ENCODE data around the gene BRINP3.
"Not testable (repeated sequence)": the region's sequence is repeated elsewhere in the genome, so short reads cannot be mapped to it uniquely, and the experiment has no call there.

Gene BRINP3

DNA sequence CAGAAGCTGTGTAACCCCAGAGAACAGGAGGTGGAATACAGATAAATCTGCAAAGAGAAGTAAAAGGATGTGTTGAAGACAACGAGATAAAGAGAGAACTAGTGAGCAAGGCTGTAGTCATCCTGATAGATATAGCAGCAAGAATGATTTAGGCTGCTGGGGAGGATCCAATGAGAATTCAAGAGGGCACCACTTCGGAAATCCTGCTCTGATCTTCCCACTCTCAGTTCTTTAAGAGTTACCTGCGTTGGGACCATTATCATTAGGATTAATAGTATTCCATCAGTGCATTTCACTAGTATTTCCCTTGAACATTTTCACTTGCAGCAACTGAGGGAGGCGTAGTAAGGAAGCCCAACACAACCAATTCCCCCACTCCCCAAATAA is at the start of gene BRINP3:
Gene BRINP3, minus strand, starts transcription at position 103 of the 387 bp plus-strand sequence.
- no peak for DNase-seq

DNA sequence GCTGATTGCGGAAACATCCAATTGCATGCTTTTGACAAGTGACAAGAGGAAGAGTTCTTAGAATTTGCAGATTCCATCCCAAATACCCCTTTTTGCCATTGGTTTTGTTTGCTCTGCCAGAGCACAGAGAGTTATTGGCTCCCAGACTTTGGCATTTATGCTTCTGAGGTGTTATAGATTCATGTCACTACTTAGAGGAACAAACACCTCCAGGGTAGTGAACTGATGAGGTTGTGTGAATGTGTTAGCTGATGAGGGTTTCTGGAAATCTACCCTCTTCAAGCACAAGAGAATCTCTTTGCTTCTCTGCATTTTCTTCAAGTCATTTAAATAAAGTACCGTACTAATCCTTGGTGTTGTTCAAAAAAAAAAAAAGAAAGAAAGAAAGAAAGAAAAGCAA is 33.9 kb upstream of the BRINP3 start:
- DNase-seq: no peak

DNA sequence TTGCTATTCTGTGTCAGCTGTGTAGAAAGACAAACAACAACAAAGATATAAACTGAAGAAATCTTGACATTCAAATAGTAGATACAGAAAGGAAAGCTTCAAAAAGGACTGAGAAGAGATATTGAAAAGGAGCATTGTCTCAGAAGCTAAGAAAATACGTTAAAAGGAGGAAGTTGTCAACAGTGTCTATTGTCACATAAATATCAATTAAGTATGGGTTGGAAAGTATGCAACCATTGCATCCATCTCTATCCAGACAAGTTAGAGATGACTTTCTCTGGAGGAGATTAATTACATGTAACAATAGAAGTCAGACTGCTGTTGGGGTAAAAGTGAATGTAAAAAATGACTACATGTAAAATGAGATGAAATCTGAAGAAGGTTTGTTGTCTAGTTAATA is 29.7 kb upstream of the BRINP3 start:
- DNase-seq: no peak

- not testable (repeated sequence) for DNase-seq
These were observed 26.9 kb upstream of the BRINP3 start for GRCh38 chr1:190504539-190504938.

GRCh38 chr1:190497565-190497964 is 19.9 kb upstream of the BRINP3 start:
- no peak for DNase-seq

GRCh38 chr1:190494451-190494850 is 16.8 kb upstream of the BRINP3 start:
- no peak for DNase-seq

- DNase-seq: no peak
These were observed 13.7 kb upstream of the BRINP3 start for GRCh38 chr1:190491404-190491803.

DNA sequence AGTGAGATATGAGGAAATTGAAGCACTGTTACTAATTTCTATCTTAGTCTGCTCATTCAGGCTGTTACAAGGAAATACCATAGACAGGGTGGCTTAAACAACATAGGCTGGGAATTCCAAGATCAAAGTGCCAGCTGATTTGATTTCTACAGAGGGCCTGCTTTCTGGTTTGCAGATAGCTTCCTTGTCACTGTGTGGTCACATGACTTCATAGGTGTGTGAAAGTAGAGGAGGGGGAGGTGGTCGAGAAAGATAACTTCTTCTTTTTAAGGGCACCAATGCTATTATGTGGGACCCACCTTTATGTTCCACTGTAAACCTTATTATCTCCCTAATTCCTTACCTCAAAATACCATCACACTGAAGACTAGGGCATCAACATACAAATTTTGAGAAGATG is 6.4 kb upstream of the BRINP3 start:
- no peak for DNase-seq

DNA sequence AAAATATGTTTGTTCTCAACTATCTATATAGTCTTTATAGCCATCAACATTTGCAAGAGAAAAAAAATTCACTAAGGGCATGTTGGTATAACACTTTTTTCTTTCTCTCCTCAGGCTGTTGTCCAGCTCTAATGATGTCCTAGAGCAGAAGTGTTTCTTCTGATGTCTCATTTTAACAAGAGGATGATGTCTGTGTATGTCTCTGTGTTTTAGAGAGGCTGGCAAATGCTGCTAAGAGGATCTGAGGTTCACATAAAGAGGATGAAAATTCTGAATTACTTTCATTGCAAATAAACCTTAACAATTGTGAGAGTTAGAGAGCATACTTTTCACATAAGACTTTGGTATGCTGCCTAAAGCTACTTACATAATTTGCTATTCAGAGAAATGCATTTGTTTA is 2.6 kb upstream of the BRINP3 start:
- no peak for DNase-seq

DNA sequence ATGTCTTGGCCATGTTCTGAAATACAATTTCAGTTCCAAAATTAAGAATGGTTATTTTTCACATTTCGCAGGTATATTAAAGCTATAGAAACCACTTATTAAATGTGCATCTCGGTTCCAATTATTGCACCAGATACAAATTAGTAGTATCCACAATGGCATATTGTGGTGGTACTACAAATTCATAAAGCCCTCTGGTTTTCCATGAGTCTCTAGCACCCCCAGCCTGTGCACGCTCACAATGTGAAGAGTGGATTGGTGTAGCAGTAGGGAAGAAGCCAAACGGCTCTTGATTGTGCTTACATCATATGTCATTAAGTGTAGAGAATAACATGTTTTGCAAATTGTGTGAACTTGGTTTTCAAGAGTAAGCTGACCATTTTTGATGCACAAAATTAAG is 1.9 kb upstream of the BRINP3 start:
- DNase-seq: no peak

DNA sequence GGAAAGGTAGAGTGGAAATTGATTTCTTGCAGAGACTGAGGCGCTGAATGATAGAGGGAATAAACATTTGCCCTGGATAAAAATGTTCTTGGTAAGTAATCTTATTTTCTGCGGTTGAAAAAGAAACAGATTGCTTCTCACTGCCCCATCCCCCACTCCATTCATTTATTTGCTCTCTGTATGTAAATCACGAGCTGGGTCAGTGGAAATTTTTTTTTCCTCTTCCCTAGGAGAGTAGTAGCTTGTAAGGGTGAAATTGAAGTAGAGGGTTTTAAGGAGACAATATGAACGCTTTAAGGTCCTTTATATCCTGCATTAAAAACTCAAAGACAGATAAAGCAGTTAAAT is 1.4 kb upstream of the BRINP3 start:
- DNase-seq: no peak

- no peak for DNase-seq
These were observed 735 bp upstream of the BRINP3 start for GRCh38 chr1:190478149-190479049.

DNA sequence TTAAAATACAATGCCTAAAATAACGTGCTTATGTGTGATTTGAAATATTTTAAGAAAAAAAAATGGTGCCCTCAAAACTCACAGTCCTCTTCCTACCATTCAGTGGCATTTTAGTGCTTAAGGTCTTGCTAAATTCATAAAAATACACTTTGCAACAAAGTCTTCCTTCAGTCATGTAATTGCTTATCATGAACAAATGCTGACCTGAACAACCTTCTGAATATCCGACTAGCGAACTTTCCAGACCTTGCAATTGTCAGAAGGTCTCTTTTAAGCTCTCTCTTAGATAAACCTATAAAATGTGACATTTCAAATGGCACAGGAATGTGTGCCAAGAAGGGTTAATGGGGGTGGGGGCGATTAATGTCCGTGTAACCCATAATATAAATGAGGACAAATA is 858 bp downstream of the BRINP3 start:
- DNase-seq: no peak

- no peak for DNase-seq
These were observed 1.3 kb downstream of the BRINP3 start for GRCh38 chr1:190476321-190476720.

- DNase-seq: no peak
These were observed 2.1 kb downstream of the BRINP3 start for GRCh38 chr1:190475421-190476141.

- no peak for DNase-seq
These were observed 2.9 kb downstream of the BRINP3 start for GRCh38 chr1:190474650-190475211.

GRCh38 chr1:190474010-190474409 is 3.7 kb downstream of the BRINP3 start:
- no peak for DNase-seq

- DNase-seq: no peak
These were observed 5.2 kb downstream of the BRINP3 start for GRCh38 chr1:190472494-190472893.

DNA sequence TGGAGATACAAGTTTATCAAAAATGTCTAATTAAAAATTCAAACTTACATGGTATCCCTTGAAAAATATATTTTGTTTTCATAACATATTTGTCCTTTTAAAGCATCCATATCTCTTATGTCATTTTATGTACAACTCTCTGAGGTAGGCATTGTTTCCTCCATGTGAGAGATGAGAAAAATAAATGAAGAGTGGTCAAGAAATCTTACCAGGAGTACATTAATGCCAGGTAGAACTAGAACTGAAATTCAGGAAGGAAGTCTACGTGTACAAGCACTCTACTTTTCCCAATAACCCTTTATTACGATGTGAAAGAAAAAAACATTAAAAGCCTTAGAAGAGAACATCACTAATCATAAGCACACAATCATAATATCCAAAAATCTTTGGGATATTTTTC is 5.6 kb downstream of the BRINP3 start:
- no peak for DNase-seq

DNA sequence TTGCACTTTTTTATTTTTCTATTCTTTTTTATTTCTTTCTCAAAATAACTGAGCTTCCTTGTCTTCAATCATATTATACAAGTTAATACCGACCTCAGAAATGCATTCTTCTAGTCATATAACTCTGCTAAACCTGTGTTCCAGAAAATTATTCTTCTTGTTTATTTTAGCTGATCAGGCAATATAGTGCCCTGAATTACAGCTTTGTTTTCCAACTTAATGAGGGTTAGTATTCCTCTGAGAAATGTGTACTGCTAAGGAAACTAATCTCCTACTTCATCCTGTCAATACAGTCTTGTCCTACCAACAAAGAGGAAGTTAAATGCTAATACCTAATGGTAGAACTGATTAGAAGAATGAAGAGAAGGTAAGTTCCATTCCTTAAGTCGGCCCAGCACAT is 13.0 kb downstream of the BRINP3 start:
- DNase-seq: no peak

GRCh38 chr1:190456129-190456528 is 21.5 kb downstream of the BRINP3 start:
- no peak for DNase-seq

- no peak for DNase-seq
These were observed 22.0 kb downstream of the BRINP3 start for GRCh38 chr1:190455631-190456030.

DNA sequence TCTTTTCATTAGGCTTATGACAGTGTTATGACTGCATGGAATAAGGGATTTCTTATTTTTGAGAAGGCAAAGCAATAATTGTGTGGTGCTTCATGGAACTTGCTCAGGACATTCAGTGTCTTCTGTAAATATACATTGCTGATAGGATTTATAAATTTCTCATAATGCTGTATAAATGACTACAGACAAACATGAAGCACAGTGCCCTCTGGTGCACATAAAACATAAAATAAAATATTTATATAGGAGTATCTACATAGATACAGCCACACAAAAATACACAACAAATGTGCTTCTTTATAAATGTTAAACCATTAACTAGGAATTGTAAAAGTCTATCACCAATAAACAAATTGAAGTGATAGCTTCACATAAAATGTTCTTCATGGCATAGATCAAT is 24.1 kb downstream of the BRINP3 start:
- no peak for DNase-seq

DNA sequence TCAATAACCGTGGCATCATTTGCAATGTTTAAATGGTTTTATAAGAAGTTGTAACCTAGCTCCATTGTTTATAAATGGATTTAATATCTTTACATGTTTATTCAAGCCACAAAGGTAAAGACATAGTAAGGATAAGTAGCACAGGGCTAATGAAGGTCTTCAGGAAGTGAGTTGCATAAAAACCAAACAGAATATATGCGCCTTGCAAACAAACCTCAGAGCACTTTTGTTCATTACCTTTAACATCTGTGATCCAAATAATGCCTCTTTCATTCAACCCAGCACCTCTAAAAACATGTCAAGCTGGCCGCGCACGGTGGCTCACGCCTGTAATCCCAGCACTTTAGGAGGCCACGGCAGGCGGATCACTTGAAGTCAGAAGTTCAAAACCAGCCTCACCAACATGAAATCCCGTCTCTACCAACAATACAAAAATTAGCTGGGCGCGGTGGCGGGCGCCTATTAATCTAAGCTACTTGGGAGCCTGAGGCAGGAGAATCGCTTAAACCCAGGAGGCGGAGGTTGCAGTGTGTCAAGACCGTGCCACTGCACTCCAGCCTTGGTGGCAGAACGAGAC is 25.3 kb downstream of the BRINP3 start:
- no peak for DNase-seq

Data from cortex of kidney (tissue), 1 donor.